Neural progenitor cell (in vitro differentiated cells): ENCODE measurements around the gene TMEFF2.

Experiments
- CTCF ChIP-seq: fragments of 200-600 bp; sonication (generic); IDR thresholded peaks from 2 replicates; pipeline ENCODE4 v1.5.1; 2017; ENCODE audit warnings: antibody characterized with exemption, mild to moderate bottlenecking
- EZH2 ChIP-seq: fragments of 200-600 bp; sonication (generic); IDR thresholded peaks from 2 replicates; pipeline ENCODE4 v1.6.1; 2017; ENCODE audit warnings: antibody characterized with exemption, mild to moderate bottlenecking, moderate library complexity
- EZH2phosphoT487 ChIP-seq: fragments of 200-600 bp; sonication (generic); IDR thresholded peaks from 2 replicates; pipeline ENCODE4 v1.6.1; 2017; ENCODE audit warnings: antibody characterized with exemption

- no peak for TF ChIP-seq CTCF
- TF ChIP-seq EZH2phosphoT487: no peak
- no peak for TF ChIP-seq EZH2
Observed at GRCh38 chr2:192047315-192048107, 147.2 kb downstream of the TMEFF2 start.
